Progenitor cell of endocrine pancreas (in vitro differentiated cells): Measurements from ENCODE around the gene PRR19. TPM values are rescaled to one million over a fixed set of nuclear protein-coding genes. Genes with fewer than 3 reads are reported as not detected.

Experiments used
- DNase-seq: peaks from one replicate; pipeline ENCODE4 v3.0.0; 2021; ENCODE audit warnings: low spot score; ENCODE audit not compliant: unreplicated experiment
- H3K27ac Mint-ChIP-seq: 2 replicates; pipeline ENCODE4 v1.8.0; 2021; ENCODE audit warnings: mild to moderate bottlenecking, moderate library complexity, mixed read lengths
- H3K27me3 Mint-ChIP-seq: 2 replicates; pipeline ENCODE4 v1.8.0; 2021; ENCODE audit warnings: mixed read lengths
- H3K36me3 Mint-ChIP-seq: 2 replicates; pipeline ENCODE4 v1.8.0; 2022; ENCODE audit warnings: mixed read lengths; ENCODE audit not compliant: insufficient read depth
- H3K4me1 Mint-ChIP-seq: 2 replicates; pipeline ENCODE4 v1.8.0; 2021; ENCODE audit warnings: low read depth, mixed read lengths
- H3K4me3 Mint-ChIP-seq: 2 replicates; pipeline ENCODE4 v1.8.0; 2021; ENCODE audit warnings: low read depth, mild to moderate bottlenecking, moderate library complexity, mixed read lengths
- H3K9me3 Mint-ChIP-seq: 2 replicates; pipeline ENCODE4 v1.8.0; 2021; ENCODE audit warnings: low read depth, mixed read lengths
- microRNA-seq: library from miRNA; unstranded; fragments of <30 nt; microRNA quantifications from one replicate; pipeline ENCODE4 v1.1.0, GENCODE V29; 2020; ENCODE audit warnings: borderline number of aligned reads; ENCODE audit not compliant: unreplicated experiment
- total RNA-seq: library from RNA; stranded (reverse); gene quantifications from 2 replicates; pipeline ENCODE4 v1.2.1, GENCODE V29; 2021
- TF ChIP-seq, protein P1 (sequence below): fragments of 200-600 bp; sonication (generic); IDR thresholded peaks from one replicate; pipeline ENCODE4 v1.5.0; 2021; ENCODE audit warnings: antibody characterized with exemption, mild to moderate bottlenecking; ENCODE audit not compliant: unreplicated experiment

The PRR19 gene
- total RNA-seq, 1 donor from 2014 or later: 3.4 TPM

- TF ChIP-seq, protein P1, sequence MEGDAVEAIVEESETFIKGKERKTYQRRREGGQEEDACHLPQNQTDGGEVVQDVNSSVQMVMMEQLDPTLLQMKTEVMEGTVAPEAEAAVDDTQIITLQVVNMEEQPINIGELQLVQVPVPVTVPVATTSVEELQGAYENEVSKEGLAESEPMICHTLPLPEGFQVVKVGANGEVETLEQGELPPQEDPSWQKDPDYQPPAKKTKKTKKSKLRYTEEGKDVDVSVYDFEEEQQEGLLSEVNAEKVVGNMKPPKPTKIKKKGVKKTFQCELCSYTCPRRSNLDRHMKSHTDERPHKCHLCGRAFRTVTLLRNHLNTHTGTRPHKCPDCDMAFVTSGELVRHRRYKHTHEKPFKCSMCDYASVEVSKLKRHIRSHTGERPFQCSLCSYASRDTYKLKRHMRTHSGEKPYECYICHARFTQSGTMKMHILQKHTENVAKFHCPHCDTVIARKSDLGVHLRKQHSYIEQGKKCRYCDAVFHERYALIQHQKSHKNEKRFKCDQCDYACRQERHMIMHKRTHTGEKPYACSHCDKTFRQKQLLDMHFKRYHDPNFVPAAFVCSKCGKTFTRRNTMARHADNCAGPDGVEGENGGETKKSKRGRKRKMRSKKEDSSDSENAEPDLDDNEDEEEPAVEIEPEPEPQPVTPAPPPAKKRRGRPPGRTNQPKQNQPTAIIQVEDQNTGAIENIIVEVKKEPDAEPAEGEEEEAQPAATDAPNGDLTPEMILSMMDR: no peak
- peaks cover 18% of the 10 kb centered on the region for H3K36me3 Mint-ChIP-seq
- H3K27me3 Mint-ChIP-seq: no peaks in the 10 kb centered on the region
- H3K4me1 Mint-ChIP-seq: peaks cover 1% of the 10 kb centered on the region
- no peaks in the 10 kb centered on the region for H3K9me3 Mint-ChIP-seq
- H3K27ac Mint-ChIP-seq: no peak overlapping the region
- no peak for DNase-seq
- H3K4me3 Mint-ChIP-seq: no peak overlapping the region
Measured at GRCh38 chr19:42356686-42357085, 54.8 kb downstream of the PRR19 start.

- DNase-seq: no peak
- Mint-ChIP-seq H3K4me1 (peaks cover 1% of the 10 kb centered on the region), H3K27ac (no peak overlapping the region), H3K4me3 (no peak overlapping the region), H3K9me3 (no peaks in the 10 kb centered on the region), H3K36me3 (peaks cover 16% of the 10 kb centered on the region), H3K27me3 (no peaks in the 10 kb centered on the region)
- TF ChIP-seq, protein P1: no peak
Measured at GRCh38 chr19:42357290-42357689, 55.4 kb downstream of the PRR19 start.

Small RNA genes within 50 kb of the gene (microRNA-seq; reads per million reads assigned to microRNA genes)
- gene MIR8077: not detected

Other genes starting within 250 kb of the PRR19 start
- 10.7 and 11.6 TPM in 2 replicates for gene GRIK5, start 231.9 kb upstream of the PRR19 start, total RNA-seq
- 19.3 and 22.5 TPM in 2 replicates for gene ZNF574, start 226.0 kb upstream of the PRR19 start, total RNA-seq
- 0.89 and 1.6 TPM in 2 replicates for gene POU2F2, start 169.7 kb upstream of the PRR19 start, total RNA-seq
- gene DEDD2, start 84.5 kb upstream of the PRR19 start, total RNA-seq: 35.7 and 38.3 TPM in 2 replicates
- gene ZNF526, start 81.8 kb upstream of the PRR19 start, total RNA-seq: 17.6 and 21.1 TPM in 2 replicates
- 53.0 and 54.7 TPM in 2 replicates for gene GSK3A, start 59.5 kb upstream of the PRR19 start, total RNA-seq
- gene ERF, start 47.0 kb upstream of the PRR19 start, total RNA-seq: 106 and 111 TPM in 2 replicates
- gene CIC, start 32.9 kb upstream of the PRR19 start, total RNA-seq: 86.0 and 87.2 TPM in 2 replicates
- gene PAFAH1B3, start 492 bp downstream of the PRR19 start, total RNA-seq: 144 and 157 TPM in 2 replicates
- gene TMEM145, start 11.2 kb downstream of the PRR19 start, total RNA-seq: 1.9 and 2.0 TPM in 2 replicates
- 51.9 and 61.7 TPM in 2 replicates for gene MEGF8, start 23.5 kb downstream of the PRR19 start, total RNA-seq
- gene CNFN, start 88.2 kb downstream of the PRR19 start, total RNA-seq: 2.8 and 2.9 TPM in 2 replicates
- 12.8 and 13.4 TPM in 2 replicates for gene LIPE, start 125.3 kb downstream of the PRR19 start, total RNA-seq
- gene CXCL17, start 140.8 kb downstream of the PRR19 start, total RNA-seq: 0.48 and 0.64 TPM in 2 replicates
- 0.69 and 1.9 TPM in 2 replicates for gene CEACAM1, start 226.3 kb downstream of the PRR19 start, total RNA-seq